ENCODE data around the gene SHC3. TPM values are rescaled to one million over a fixed set of nuclear protein-coding genes. Genes with fewer than 3 reads are reported as not detected.

The SHC3 gene
- total RNA-seq, 1 experiment from 2014 or later, result 0.27 TPM

GRCh38 chr9:89025553-89025952, 153.1 kb downstream of the SHC3 start:
- TF ChIP-seq SIN3A (IDR thresholded peaks at IDR 0.05; ENCODE audit: low read depth), result no peak
- TF ChIP-seq TCF7L2 (IDR thresholded peaks at IDR 0.05; ENCODE audit: borderline replicate concordance, extremely low read depth, insufficient read depth, insufficient read length), result no peak
- TF ChIP-seq CTCF (IDR thresholded peaks at IDR 0.05 in 2 of 3, conservative IDR thresholded peaks at IDR 0.05 in 1 of 3; ENCODE audit: borderline replicate concordance in 1 of 3, insufficient read depth in 1 of 3, low read depth in 2 of 3, low read length in 2 of 3), result no peak
- no peak for TF ChIP-seq EZH2 (IDR thresholded peaks at IDR 0.05)
- TF ChIP-seq CEBPB (IDR thresholded peaks at IDR 0.05; ENCODE audit: low read depth), result no peak
- no peak for TF ChIP-seq REST (IDR thresholded peaks at IDR 0.05; ENCODE audit: low read depth)
- TF ChIP-seq ELF1 (IDR thresholded peaks at IDR 0.05; ENCODE audit: borderline replicate concordance, low read depth), result no peak
- TF ChIP-seq ZBTB33 (IDR thresholded peaks at IDR 0.05; ENCODE audit: extremely low read depth, insufficient replicate concordance, low read length), result no peak
- no peak for TF ChIP-seq EZH2phosphoT487 (IDR thresholded peaks at IDR 0.05; ENCODE audit: borderline replicate concordance)
- TF ChIP-seq SP1 (IDR thresholded peaks at IDR 0.05; ENCODE audit: low read depth), result no peak
- TF ChIP-seq ATF3 (IDR thresholded peaks at IDR 0.05), result no peak
- ATAC-seq, result no peak
- H4K20me1 ChIP-seq (ENCODE audit: insufficient read depth), result no peaks in the 10 kb centered on the region
- H3K9me2 ChIP-seq (ENCODE audit: insufficient read depth), result no peaks in the 10 kb centered on the region
- no peaks in the 10 kb centered on the region for H3K79me2 ChIP-seq (ENCODE audit: insufficient read depth, low read length)
- H3K9ac ChIP-seq (ENCODE audit: low read length), result no peak overlapping the region
- peaks cover 16 to 20% of the 10 kb centered on the region in 2 experiments; a peak in 3 of 4 replicates for H3K4me1 ChIP-seq (ENCODE audit: control insufficient read depth in 1 of 2, insufficient read depth in 2 of 2, low read length in 2 of 2)
- POLR2A ChIA-PET, result no interaction called here
- H3K27ac ChIP-seq (ENCODE audit: low read depth, low read length), result no peak overlapping the region
- DNase-seq (ENCODE audit: low read depth, low spot score), result no peak
- intact Hi-C loops (cut with micrococcal nuclease), result no loop called here
- no TSS peak for BruUV-seq (replicated peaks)
- H2AFZ ChIP-seq (ENCODE audit: low read depth, low read length, poor library complexity, severe bottlenecking), result no peak overlapping the region
- CTCF ChIA-PET, result no interaction called here
- no peak overlapping the region for H3K4me2 ChIP-seq (ENCODE audit: low read length)
- no peaks in the 10 kb centered on the region for H3K27me3 ChIP-seq (ENCODE audit: insufficient read depth, low read length)
- RAD21 ChIA-PET (ENCODE audit: low non-redundant PET in 1 of 2, low total read pairs in 2 of 2, uncharacterized antibody in 2 of 2, unreplicated experiment in 2 of 2), result interaction anchor here in 1 of 2 experiments (0.7 kb wide), 1 partner anchor 278 kb away, joined by 3 read pairs; no protein-coding TSS in a partner anchor
- H3K4me3 ChIP-seq (replicated peaks in 1 of 2; ENCODE audit: low read depth in 1 of 2, low read length in 2 of 2), result no peak overlapping the region
- no peaks in the 10 kb centered on the region for H3K9me3 ChIP-seq (ENCODE audit: control insufficient read depth in 1 of 2, insufficient read depth in 1 of 2, low read depth in 1 of 2, low read length in 2 of 2)
- no peaks in the 10 kb centered on the region for H3K36me3 ChIP-seq (ENCODE audit: control insufficient read depth in 1 of 2, insufficient read depth in 2 of 2, low read length in 2 of 2)

Data from HCT116 (cell line).